Measurements from ENCODE around the gene GNAQ. TPM values are rescaled to one million over a fixed set of nuclear protein-coding genes. Genes with fewer than 3 reads are reported as not detected.

Gene GNAQ
- total and polyA plus RNA-seq, 4 donors, result 24.6 to 86.2 (median 51.4) TPM

GRCh38 chr9:77887662-77888061 is 143.9 kb downstream of the GNAQ start:
- no peak for TF ChIP-seq CTCF (IDR thresholded peaks at IDR 0.05; ENCODE audit: control extremely low read depth, extremely low read depth)
- H3K4me1 ChIP-seq (ENCODE audit: control insufficient read depth in 5 of 5, insufficient read depth in 5 of 5, low read length in 5 of 5), result peaks cover 2 to 15% (median 6%) of the 10 kb centered on the region in 5 donors
- H3K27me3 ChIP-seq (ENCODE audit: control insufficient read depth in 3 of 3, insufficient read depth in 3 of 3, low read length in 2 of 3), result no peaks in the 10 kb centered on the region
- H3K9me3 ChIP-seq (ENCODE audit: control insufficient read depth in 4 of 4, insufficient read depth in 3 of 4, low read length in 3 of 4), result no peaks in the 10 kb centered on the region
- H3K36me3 ChIP-seq (ENCODE audit: control insufficient read depth in 4 of 4, insufficient read depth in 4 of 4, low read length in 4 of 4), result no peaks in the 10 kb centered on the region
- DNase-seq (no peak), ATAC-seq (ENCODE audit: insufficient read depth, low FRiP score) (no peak)
- H3K9ac ChIP-seq (ENCODE audit: insufficient read depth in 1 of 2, low read length in 2 of 2), result no peak overlapping the region
- no peak overlapping the region for H3K4me3 ChIP-seq
- H3K27ac ChIP-seq (ENCODE audit: low read depth in 1 of 2, low read length in 1 of 2), result no peak overlapping the region
- WGBS, 2 donors, result 64 to 79% methylated on average over 2 of the region's 2 CpGs

GRCh38 chr9:77885104-77885672 is 146.4 kb downstream of the GNAQ start:
- no peak overlapping the region for H3K4me3 ChIP-seq
- ATAC-seq (ENCODE audit: insufficient read depth, low FRiP score) (no peak), DNase-seq (peak in 2 of 3 donors; percentile 26 to 62)
- peaks cover 4 to 16% (median 6%) of the 10 kb centered on the region in 5 donors for H3K4me1 ChIP-seq (ENCODE audit: control insufficient read depth in 5 of 5, insufficient read depth in 5 of 5, low read length in 5 of 5)
- no peak for TF ChIP-seq CTCF (IDR thresholded peaks at IDR 0.05; ENCODE audit: control extremely low read depth, extremely low read depth)
- no peaks in the 10 kb centered on the region for H3K36me3 ChIP-seq (ENCODE audit: control insufficient read depth in 4 of 4, insufficient read depth in 4 of 4, low read length in 4 of 4)
- 52 to 60% methylated on average over 3 of the region's 3 CpGs for WGBS, 2 donors
- no peaks in the 10 kb centered on the region for H3K27me3 ChIP-seq (ENCODE audit: control insufficient read depth in 3 of 3, insufficient read depth in 3 of 3, low read length in 2 of 3)
- H3K9me3 ChIP-seq (ENCODE audit: control insufficient read depth in 4 of 4, insufficient read depth in 3 of 4, low read length in 3 of 4), result no peaks in the 10 kb centered on the region
- H3K9ac ChIP-seq (ENCODE audit: insufficient read depth in 1 of 2, low read length in 2 of 2), result no peak overlapping the region
- H3K27ac ChIP-seq (ENCODE audit: low read depth in 1 of 2, low read length in 1 of 2), result no peak overlapping the region

- WGBS, 2 donors, result 61 to 64% methylated on average over 5 of the region's 5 CpGs
- no peak for DNase-seq
- no peaks in the 10 kb centered on the region for H3K36me3 ChIP-seq (ENCODE audit: control insufficient read depth in 4 of 4, insufficient read depth in 4 of 4, low read length in 4 of 4)
- H3K27ac ChIP-seq (ENCODE audit: low read depth in 1 of 2, low read length in 1 of 2), result no peak overlapping the region
- H3K27me3 ChIP-seq (ENCODE audit: control insufficient read depth in 3 of 3, insufficient read depth in 3 of 3, low read length in 2 of 3), result no peaks in the 10 kb centered on the region
- H3K4me1 ChIP-seq (ENCODE audit: control insufficient read depth in 5 of 5, insufficient read depth in 5 of 5, low read length in 5 of 5), result peaks cover 4 to 16% (median 6%) of the 10 kb centered on the region in 5 donors
- ATAC-seq (ENCODE audit: insufficient read depth, low FRiP score), result no peak
- H3K9ac ChIP-seq (ENCODE audit: insufficient read depth in 1 of 2, low read length in 2 of 2), result no peak overlapping the region
- no peak for TF ChIP-seq CTCF (IDR thresholded peaks at IDR 0.05; ENCODE audit: control extremely low read depth, extremely low read depth)
- H3K9me3 ChIP-seq (ENCODE audit: control insufficient read depth in 4 of 4, insufficient read depth in 3 of 4, low read length in 3 of 4), result no peaks in the 10 kb centered on the region
- no peak overlapping the region for H3K4me3 ChIP-seq
Measured at GRCh38 chr9:77883846-77884771, 147.5 kb downstream of the GNAQ start.
